A549 (cell line): ENCODE results near the gene U2SURP. TPM values are rescaled to one million over a fixed set of nuclear protein-coding genes. Genes with fewer than 3 reads are reported as not detected.

Experiments used
- ATAC-seq, 2 experiments: fragments of 200-7000 bp in 1 of 2; fragments of >200 bp in 1 of 2; cut with Nextera tagmentation in 1 of 2; cut with Tn5 transposase in 1 of 2; 3 replicates each; pipeline versions ENCODE4 v1.8.0 to v1.9.1; 2018 to 2020; ENCODE audit warnings: mild to moderate bottlenecking in 1 of 2, moderate library complexity in 1 of 2
- CTCF ChIA-PET: fragments of 300-600 bp; sonication (Branson Sonifier 250); formaldehyde crosslinking; extraction: SDS; loops from one replicate; lab custom pipeline; 2021; ENCODE audit warnings: antibody characterized with exemption, inconsistent platforms; lab: Yijun Ruan, JAX
- POLR2A ChIA-PET: fragments of 350-600 bp; formaldehyde crosslinking; extraction: SDS; loops from one replicate; lab custom pipeline; 2021; ENCODE audit warnings: antibody characterized with exemption, inconsistent platforms; lab: Yijun Ruan, JAX
- DNase-seq, 2 experiments: peaks; one replicate each; pipeline versions ENCODE4 v3.0.0 to v3.0.0-alpha.2; 2011 to 2016; ENCODE audit warnings: low read depth in 1 of 2, low spot score in 1 of 2
- FAIRE-seq: peaks from 2 replicates; lab custom pipeline; 2011; peaks lifted over from hg19 to GRCh38; lab: Jason Lieb, UNC
- H3K27ac ChIP-seq, 2 experiments: fragments of >200 bp; sonication (Bioruptor Twin); formaldehyde crosslinking; 3 replicates each; pipeline ENCODE4 v1.5.1; 2016 to 2017
- H3K4me1 ChIP-seq: fragments of >200 bp; sonication (Bioruptor Twin); formaldehyde crosslinking; 3 replicates; pipeline ENCODE4 v1.6.1; 2016
- H3K4me2 ChIP-seq: fragments of >200 bp; sonication (Bioruptor Twin); formaldehyde crosslinking; 3 replicates; pipeline ENCODE4 v1.6.1; 2016
- H3K4me3 ChIP-seq: fragments of >200 bp; sonication (Bioruptor Twin); formaldehyde crosslinking; 3 replicates; pipeline ENCODE4 v1.5.1; 2016
- H3K9me3 ChIP-seq: fragments of >200 bp; sonication (Bioruptor Twin); formaldehyde crosslinking; 3 replicates; pipeline ENCODE4 v1.6.1; 2016
- CBX2 ChIP-seq: fragments of 200-600 bp; sonication (generic); IDR thresholded peaks from 2 replicates; pipeline ENCODE4 v1.6.1; 2016; ENCODE audit warnings: low read depth, mild to moderate bottlenecking, borderline replicate concordance
- EP300 ChIP-seq, 2 experiments: fragments of >200 bp; sonication (Bioruptor Twin); formaldehyde crosslinking; IDR thresholded peaks; 2 replicates in 1 of 2; 3 replicates in 1 of 2; pipeline ENCODE4 v1.6.1; 2016 to 2017
- FOSL2 ChIP-seq, 2 experiments: fragments of 450-650 bp in 1 of 2; fragments of >200 bp in 1 of 2; sonication (Bioruptor Twin) in 1 of 2; formaldehyde crosslinking; IDR thresholded peaks; 2 replicates each; pipeline versions ENCODE4 v1.5.0 to v1.6.1; 2016 to 2020; ENCODE audit warnings: mild to moderate bottlenecking in 1 of 2, moderate library complexity in 1 of 2
- HOXB13 ChIP-seq: fragments of 250-450 bp; sonication (Bioruptor Pico); IDR thresholded peaks from 2 replicates; pipeline ENCODE4 v1.5.0; 2020; ENCODE audit warnings: low read depth, mild to moderate bottlenecking, moderate library complexity
- MAFK ChIP-seq: fragments of 450-650 bp; IDR thresholded peaks from 2 replicates; pipeline ENCODE4 v1.6.1; 2014; ENCODE audit not compliant: partially characterized antibody
- NFE2L2 ChIP-seq: fragments of 150-350 bp; conservative IDR thresholded peaks from 2 replicates; pipeline ENCODE4 v1.6.1; 2014; ENCODE audit warnings: low read length
- NPAS2 ChIP-seq: fragments of 250-450 bp; sonication (Bioruptor Pico); IDR thresholded peaks from 2 replicates; pipeline ENCODE4 v1.8.0; 2022; ENCODE audit warnings: mild to moderate bottlenecking, moderate library complexity, borderline replicate concordance
- POLR2A ChIP-seq: IDR thresholded peaks from 2 replicates; pipeline ENCODE4 v1.6.1; 2012; ENCODE audit warnings: mild to moderate bottlenecking, low read length
- POLR2AphosphoS2 ChIP-seq: conservative IDR thresholded peaks from 2 replicates; pipeline ENCODE4 v1.6.1; 2012; ENCODE audit warnings: low read length, improper control_type of control experiment, inconsistent platforms
- RAD21 ChIP-seq, 2 experiments: fragments of >200 bp in 1 of 2; sonication (Bioruptor Twin) in 1 of 2; formaldehyde crosslinking in 1 of 2; IDR thresholded peaks in 1 of 2; conservative IDR thresholded peaks in 1 of 2; 2 replicates in 1 of 2; 3 replicates in 1 of 2; pipeline ENCODE4 v1.6.1; 2012 to 2018; ENCODE audit warnings: inconsistent platforms in 1 of 2
- RARB ChIP-seq: fragments of 250-450 bp; sonication (Bioruptor Pico); IDR thresholded peaks from 2 replicates; pipeline ENCODE4 v1.8.0; 2021; ENCODE audit warnings: mild to moderate bottlenecking, moderate library complexity
- RCOR1 ChIP-seq: fragments of 150-350 bp; IDR thresholded peaks from 2 replicates; pipeline ENCODE4 v1.6.1; 2014; ENCODE audit warnings: antibody characterized with exemption, low read length, low read depth
- ZSCAN20 ChIP-seq: fragments of 250-450 bp; sonication (Bioruptor Pico); IDR thresholded peaks from 2 replicates; pipeline ENCODE4 v1.8.0; 2022; ENCODE audit warnings: mild to moderate bottlenecking, moderate library complexity
- WGBS: methylation state at CpG from one replicate; pipeline ENCODE4 v1.1.6; 2017; ENCODE audit errors: missing lambda C conversion rate; 5-methylcytosine and 5-hydroxymethylcytosine counted together
- polyA plus RNA-seq, 4 experiments: library from polyadenylated mRNA; depleted of rRNA in 3 of 4; stranded (reverse); fragments of >200 nt; fragmentation: RNase III in 1 of 4; extraction: RNeasy Plus Mini Kit Qiagen cat#74134 plus additional on column Dnase treatment in 1 of 4; gene quantifications; 2 replicates in 3 of 4; 3 replicates in 1 of 4; pipeline ENCODE4 v1.2.3, GENCODE V29; 2011 to 2017
- TF ChIP-seq, protein P1 (sequence below): fragments of >200 bp; sonication (Bioruptor Twin); formaldehyde crosslinking; IDR thresholded peaks from 3 replicates; pipeline ENCODE4 v1.5.1; 2016
- TF ChIP-seq, protein P2 (sequence below): fragments of 200-600 bp; sonication (generic); IDR thresholded peaks from 2 replicates; pipeline ENCODE4 v1.6.1; 2016; ENCODE audit warnings: antibody characterized with exemption, mild to moderate bottlenecking, moderate library complexity
- TF ChIP-seq, protein P3 (sequence below): fragments of 150-350 bp; IDR thresholded peaks from 2 replicates; pipeline ENCODE4 v1.6.1; 2014; ENCODE audit warnings: low read depth, mild to moderate bottlenecking, low read length

U2SURP gene
- polyA plus RNA-seq, 2 of the 4 experiments (the other 2 are of a cell fraction) = 90.1 to 166 TPM

- POLR2A ChIA-PET = no interaction called here
- Histone ChIP-seq H3K4me1 (peaks cover 23% of the 10 kb centered on the region), H3K27ac (peak overlapping the region in 1 of 2 experiments; percentile 75; a peak in 2 of 6 replicates), H3K4me3 (no peak overlapping the region), H3K9me3 (no peaks in the 10 kb centered on the region), H3K4me2 (no peak overlapping the region)
- WGBS = 90% methylated on average over 7 of the region's 7 CpGs
- FAIRE-seq (no peak), DNase-seq (no peak), ATAC-seq (no peak)
- CTCF ChIA-PET = interaction anchor here (0.9 to 3.2 kb wide), 5 partner anchors 8 to 143 kb away, joined by 3 to 15 read pairs (median 5); no protein-coding TSS in a partner anchor
- TF ChIP-seq EP300 (IDR thresholded peaks at IDR 0.05) (no peak), HOXB13 (no peak), POLR2A (no peak), ZSCAN20 (no peak), RCOR1 (no peak), POLR2AphosphoS2 (no peak), FOSL2 (IDR thresholded peaks at IDR 0.05) (no peak), FOSL2 (CRISPR knock-in tag; IDR thresholded peaks at IDR 0.05) (no peak), CBX2 (no peak)
- TF ChIP-seq, protein P1, sequence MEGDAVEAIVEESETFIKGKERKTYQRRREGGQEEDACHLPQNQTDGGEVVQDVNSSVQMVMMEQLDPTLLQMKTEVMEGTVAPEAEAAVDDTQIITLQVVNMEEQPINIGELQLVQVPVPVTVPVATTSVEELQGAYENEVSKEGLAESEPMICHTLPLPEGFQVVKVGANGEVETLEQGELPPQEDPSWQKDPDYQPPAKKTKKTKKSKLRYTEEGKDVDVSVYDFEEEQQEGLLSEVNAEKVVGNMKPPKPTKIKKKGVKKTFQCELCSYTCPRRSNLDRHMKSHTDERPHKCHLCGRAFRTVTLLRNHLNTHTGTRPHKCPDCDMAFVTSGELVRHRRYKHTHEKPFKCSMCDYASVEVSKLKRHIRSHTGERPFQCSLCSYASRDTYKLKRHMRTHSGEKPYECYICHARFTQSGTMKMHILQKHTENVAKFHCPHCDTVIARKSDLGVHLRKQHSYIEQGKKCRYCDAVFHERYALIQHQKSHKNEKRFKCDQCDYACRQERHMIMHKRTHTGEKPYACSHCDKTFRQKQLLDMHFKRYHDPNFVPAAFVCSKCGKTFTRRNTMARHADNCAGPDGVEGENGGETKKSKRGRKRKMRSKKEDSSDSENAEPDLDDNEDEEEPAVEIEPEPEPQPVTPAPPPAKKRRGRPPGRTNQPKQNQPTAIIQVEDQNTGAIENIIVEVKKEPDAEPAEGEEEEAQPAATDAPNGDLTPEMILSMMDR = no peak
Measured at GRCh38 chr3:142972092-142972753, 29.1 kb upstream of the U2SURP start.

- Histone ChIP-seq H3K4me1 (peaks cover 33% of the 10 kb centered on the region), H3K4me3 (no peak overlapping the region), H3K9me3 (no peaks in the 10 kb centered on the region), H3K4me2 (no peak overlapping the region), H3K27ac (peak overlapping the region in 1 of 2 experiments; percentile 75; a peak in 3 of 6 replicates)
- DNase-seq (no peak), ATAC-seq (no peak), FAIRE-seq (no peak)
- POLR2A ChIA-PET = interaction anchor here (0.6 kb wide), 1 partner anchor 27 kb away, joined by 3 read pairs; no protein-coding TSS in a partner anchor
- TF ChIP-seq FOSL2 (IDR thresholded peaks at IDR 0.05) (no peak), FOSL2 (CRISPR knock-in tag; IDR thresholded peaks at IDR 0.05) (no peak), RCOR1 (no peak), MAFK (no peak), NFE2L2 (no peak), NPAS2 (no peak), RAD21 (conservative IDR thresholded peaks at IDR 0.05 in 1 of 2, IDR thresholded peaks at IDR 0.05 in 1 of 2) (no peak), RARB (CRISPR knock-in tag) (no peak)
- TF ChIP-seq, protein P2, sequence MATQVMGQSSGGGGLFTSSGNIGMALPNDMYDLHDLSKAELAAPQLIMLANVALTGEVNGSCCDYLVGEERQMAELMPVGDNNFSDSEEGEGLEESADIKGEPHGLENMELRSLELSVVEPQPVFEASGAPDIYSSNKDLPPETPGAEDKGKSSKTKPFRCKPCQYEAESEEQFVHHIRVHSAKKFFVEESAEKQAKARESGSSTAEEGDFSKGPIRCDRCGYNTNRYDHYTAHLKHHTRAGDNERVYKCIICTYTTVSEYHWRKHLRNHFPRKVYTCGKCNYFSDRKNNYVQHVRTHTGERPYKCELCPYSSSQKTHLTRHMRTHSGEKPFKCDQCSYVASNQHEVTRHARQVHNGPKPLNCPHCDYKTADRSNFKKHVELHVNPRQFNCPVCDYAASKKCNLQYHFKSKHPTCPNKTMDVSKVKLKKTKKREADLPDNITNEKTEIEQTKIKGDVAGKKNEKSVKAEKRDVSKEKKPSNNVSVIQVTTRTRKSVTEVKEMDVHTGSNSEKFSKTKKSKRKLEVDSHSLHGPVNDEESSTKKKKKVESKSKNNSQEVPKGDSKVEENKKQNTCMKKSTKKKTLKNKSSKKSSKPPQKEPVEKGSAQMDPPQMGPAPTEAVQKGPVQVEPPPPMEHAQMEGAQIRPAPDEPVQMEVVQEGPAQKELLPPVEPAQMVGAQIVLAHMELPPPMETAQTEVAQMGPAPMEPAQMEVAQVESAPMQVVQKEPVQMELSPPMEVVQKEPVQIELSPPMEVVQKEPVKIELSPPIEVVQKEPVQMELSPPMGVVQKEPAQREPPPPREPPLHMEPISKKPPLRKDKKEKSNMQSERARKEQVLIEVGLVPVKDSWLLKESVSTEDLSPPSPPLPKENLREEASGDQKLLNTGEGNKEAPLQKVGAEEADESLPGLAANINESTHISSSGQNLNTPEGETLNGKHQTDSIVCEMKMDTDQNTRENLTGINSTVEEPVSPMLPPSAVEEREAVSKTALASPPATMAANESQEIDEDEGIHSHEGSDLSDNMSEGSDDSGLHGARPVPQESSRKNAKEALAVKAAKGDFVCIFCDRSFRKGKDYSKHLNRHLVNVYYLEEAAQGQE = no peak
- TF ChIP-seq, protein P3, sequence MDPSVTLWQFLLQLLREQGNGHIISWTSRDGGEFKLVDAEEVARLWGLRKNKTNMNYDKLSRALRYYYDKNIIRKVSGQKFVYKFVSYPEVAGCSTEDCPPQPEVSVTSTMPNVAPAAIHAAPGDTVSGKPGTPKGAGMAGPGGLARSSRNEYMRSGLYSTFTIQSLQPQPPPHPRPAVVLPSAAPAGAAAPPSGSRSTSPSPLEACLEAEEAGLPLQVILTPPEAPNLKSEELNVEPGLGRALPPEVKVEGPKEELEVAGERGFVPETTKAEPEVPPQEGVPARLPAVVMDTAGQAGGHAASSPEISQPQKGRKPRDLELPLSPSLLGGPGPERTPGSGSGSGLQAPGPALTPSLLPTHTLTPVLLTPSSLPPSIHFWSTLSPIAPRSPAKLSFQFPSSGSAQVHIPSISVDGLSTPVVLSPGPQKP = no peak
- CTCF ChIA-PET = interaction anchor here (0.6 to 3.2 kb wide), 7 partner anchors 9 to 336 kb away, joined by 3 to 19 read pairs (median 5); no protein-coding TSS in a partner anchor
- 85% methylated on average over 8 of the region's 8 CpGs for WGBS
Measured at GRCh38 chr3:142973217-142974009, 28.0 kb upstream of the U2SURP start.
